NCI-H1092 (cell line): Measurements from ENCODE around the gene CSNK1A1L.

Source experiments
- DNase-seq: peaks from one replicate; lab custom pipeline; 2025; lab: John Stamatoyannopoulos, UW

Gene CSNK1A1L

GRCh38 chr13:37105251-37105714 is at the start of gene CSNK1A1L:
Gene CSNK1A1L, minus strand, starts transcription at chr13:37105664. Its CDS starts 408 bp downstream, at chr13:37105256.
- DNase-seq, result no peak

GRCh38 chr13:37149380-37149779 is 43.9 kb upstream of the CSNK1A1L start:
- no peak for DNase-seq

GRCh38 chr13:37148501-37148900 is 43.0 kb upstream of the CSNK1A1L start:
- DNase-seq, result no peak

- no peak for DNase-seq
Measured at GRCh38 chr13:37144661-37145060, 39.2 kb upstream of the CSNK1A1L start.

- DNase-seq, result no peak
Measured at GRCh38 chr13:37143911-37144310, 38.4 kb upstream of the CSNK1A1L start.

- no peak for DNase-seq
Measured at GRCh38 chr13:37142877-37143276, 37.4 kb upstream of the CSNK1A1L start.

- no peak for DNase-seq
Measured at GRCh38 chr13:37141011-37141410, 35.5 kb upstream of the CSNK1A1L start.

- no peak for DNase-seq
Measured at GRCh38 chr13:37139356-37139755, 33.9 kb upstream of the CSNK1A1L start.

GRCh38 chr13:37138926-37139325 is 33.5 kb upstream of the CSNK1A1L start:
- DNase-seq, result no peak

- DNase-seq, result no peak
Measured at GRCh38 chr13:37138169-37138568, 32.7 kb upstream of the CSNK1A1L start.

- DNase-seq, result no peak
Measured at GRCh38 chr13:37136633-37137032, 31.2 kb upstream of the CSNK1A1L start.

- DNase-seq, result no peak
Measured at GRCh38 chr13:37136187-37136586, 30.7 kb upstream of the CSNK1A1L start.

GRCh38 chr13:37134411-37135041 is 29.1 kb upstream of the CSNK1A1L start:
- no peak for DNase-seq

GRCh38 chr13:37132211-37132610 is 26.7 kb upstream of the CSNK1A1L start:
- DNase-seq, result no peak

- no peak for DNase-seq
Measured at GRCh38 chr13:37131092-37131491, 25.6 kb upstream of the CSNK1A1L start.

- DNase-seq, result no peak
Measured at GRCh38 chr13:37129866-37130265, 24.4 kb upstream of the CSNK1A1L start.

- DNase-seq, result no peak
Measured at GRCh38 chr13:37127691-37128241, 22.3 kb upstream of the CSNK1A1L start.

GRCh38 chr13:37123337-37123736 is 17.9 kb upstream of the CSNK1A1L start:
- no peak for DNase-seq

- peak; percentile 39 for DNase-seq
Measured at GRCh38 chr13:37118016-37118415, 12.6 kb upstream of the CSNK1A1L start.

GRCh38 chr13:37114250-37114649 is 8.8 kb upstream of the CSNK1A1L start:
- no peak for DNase-seq

- DNase-seq, result no peak
Measured at GRCh38 chr13:37113534-37113933, 8.1 kb upstream of the CSNK1A1L start.

- peak; percentile 3 for DNase-seq
Measured at GRCh38 chr13:37109051-37109678, 3.7 kb upstream of the CSNK1A1L start.

GRCh38 chr13:37107868-37108267 is 2.4 kb upstream of the CSNK1A1L start:
- DNase-seq, result no peak
